Measurements from ENCODE around the gene PPP1R11.
"Not testable (repeated sequence)": the region's sequence is repeated elsewhere in the genome, so short reads cannot be mapped to it uniquely, and the experiment has no call there.

Gene PPP1R11

GRCh38 chr6:30066577-30067459 is at the start of gene PPP1R11:
PPP1R11 (plus strand) TSS chr6:30067198; CDS start chr6:30067411, 213 bp downstream.
- DNase-seq (ENCODE audit: low read depth), result peak; percentile 97

GRCh38 chr6:30019819-30020218 is 47.2 kb upstream of the PPP1R11 start:
- DNase-seq (ENCODE audit: low read depth), result no peak

- no peak for DNase-seq (ENCODE audit: low read depth)
Measured at GRCh38 chr6:30020626-30021025, 46.4 kb upstream of the PPP1R11 start.

GRCh38 chr6:30022189-30022588 is 44.8 kb upstream of the PPP1R11 start:
- DNase-seq (ENCODE audit: low read depth), result no peak

GRCh38 chr6:30022712-30023111 is 44.3 kb upstream of the PPP1R11 start:
- DNase-seq (ENCODE audit: low read depth), result not testable (repeated sequence)

- no peak for DNase-seq (ENCODE audit: low read depth)
Measured at GRCh38 chr6:30025186-30025585, 41.8 kb upstream of the PPP1R11 start.

GRCh38 chr6:30029588-30029987 is 37.4 kb upstream of the PPP1R11 start:
- no peak for DNase-seq (ENCODE audit: low read depth)

GRCh38 chr6:30031381-30031780 is 35.6 kb upstream of the PPP1R11 start:
- DNase-seq (ENCODE audit: low read depth), result no peak

- not testable (repeated sequence) for DNase-seq (ENCODE audit: low read depth)
Measured at GRCh38 chr6:30033440-30033839, 33.6 kb upstream of the PPP1R11 start.

- no peak for DNase-seq (ENCODE audit: low read depth)
Measured at GRCh38 chr6:30035784-30036183, 31.2 kb upstream of the PPP1R11 start.

GRCh38 chr6:30037182-30037788 is 29.7 kb upstream of the PPP1R11 start:
- DNase-seq (ENCODE audit: low read depth), result no peak

- no peak for DNase-seq (ENCODE audit: low read depth)
Measured at GRCh38 chr6:30041221-30041620, 25.8 kb upstream of the PPP1R11 start.

GRCh38 chr6:30041821-30042220 is 25.2 kb upstream of the PPP1R11 start:
- no peak for DNase-seq (ENCODE audit: low read depth)

- DNase-seq (ENCODE audit: low read depth), result no peak
Measured at GRCh38 chr6:30042476-30042875, 24.5 kb upstream of the PPP1R11 start.

- no peak for DNase-seq (ENCODE audit: low read depth)
Measured at GRCh38 chr6:30042914-30043313, 24.1 kb upstream of the PPP1R11 start.

- no peak for DNase-seq (ENCODE audit: low read depth)
Measured at GRCh38 chr6:30043744-30044143, 23.3 kb upstream of the PPP1R11 start.

- DNase-seq (ENCODE audit: low read depth), result no peak
Measured at GRCh38 chr6:30044630-30045029, 22.4 kb upstream of the PPP1R11 start.

- no peak for DNase-seq (ENCODE audit: low read depth)
Measured at GRCh38 chr6:30047220-30047619, 19.8 kb upstream of the PPP1R11 start.

GRCh38 chr6:30053682-30054081 is 13.3 kb upstream of the PPP1R11 start:
- DNase-seq (ENCODE audit: low read depth), result no peak

GRCh38 chr6:30055513-30055912 is 11.5 kb upstream of the PPP1R11 start:
- DNase-seq (ENCODE audit: low read depth), result no peak

- DNase-seq (ENCODE audit: low read depth), result no peak
Measured at GRCh38 chr6:30060606-30061091, 6.3 kb upstream of the PPP1R11 start.

- peak; percentile 76 for DNase-seq (ENCODE audit: low read depth)
Measured at GRCh38 chr6:30061092-30061857, 5.7 kb upstream of the PPP1R11 start, which contains the start of gene POLR1H. POLR1H (plus strand) TSS chr6:30061265; CDS start chr6:30061525, 260 bp downstream.
